ENCODE data around the gene BAX.

Gene BAX

GRCh38 chr19:48988860-48989259 lies 34.2 kb downstream of the BAX start:
- no peak for DNase-seq

GRCh38 chr19:48989701-48990291 lies 35.1 kb downstream of the BAX start:
- DNase-seq: no peak

- DNase-seq: no peak
Measured at GRCh38 chr19:48990400-48990799, 35.7 kb downstream of the BAX start.

- no peak for DNase-seq
Measured at GRCh38 chr19:48991011-48991609, 36.4 kb downstream of the BAX start.

- no peak for DNase-seq
Measured at GRCh38 chr19:48991873-48992580, 37.4 kb downstream of the BAX start.

- DNase-seq: no peak
Measured at GRCh38 chr19:48992581-48993174, 38.0 kb downstream of the BAX start.

- peak; percentile 99 for DNase-seq
Measured at GRCh38 chr19:48993175-48994034, 38.7 kb downstream of the BAX start, which contains the start of the genes GYS1 and RUVBL2. GYS1 (minus strand) TSS chr19:48993309; CDS start chr19:48993112, 197 bp downstream. RUVBL2 (plus strand) TSS chr19:48993887; CDS start chr19:48993912, 25 bp downstream.

GRCh38 chr19:48994035-48994386 lies 39.3 kb downstream of the BAX start:
- no peak for DNase-seq

GRCh38 chr19:48997972-48998371 lies 43.3 kb downstream of the BAX start:
- DNase-seq: peak; percentile 37 to 39

GRCh38 chr19:48999481-49000325 lies 45.0 kb downstream of the BAX start:
- DNase-seq: no peak

GRCh38 chr19:49004133-49004532 lies 49.5 kb downstream of the BAX start:
- DNase-seq: no peak

- DNase-seq: no peak
Measured at GRCh38 chr19:49004964-49005614, 50.4 kb downstream of the BAX start.

- DNase-seq: no peak
Measured at GRCh38 chr19:49006905-49007304, 52.2 kb downstream of the BAX start.

- DNase-seq: no peak
Measured at GRCh38 chr19:49009828-49010227, 55.2 kb downstream of the BAX start.

- DNase-seq: no peak
Measured at GRCh38 chr19:49010453-49010852, 55.8 kb downstream of the BAX start.

- DNase-seq: no peak
Measured at GRCh38 chr19:49011194-49011593, 56.5 kb downstream of the BAX start.

All from NCI-H187 (cell line).